Mammary epithelial cell (primary cell): ENCODE measurements around the gene PKD2L2.

Experiments used
- EZH2 ChIP-seq: IDR thresholded peaks from 2 replicates; pipeline ENCODE4 v1.6.1; 2012; ENCODE audit warnings: low read length, inconsistent platforms, borderline replicate concordance
- TF ChIP-seq, protein P1 (sequence below), 2 donors: IDR thresholded peaks in 1 of 2; conservative IDR thresholded peaks in 1 of 2; 2 replicates each; pipeline ENCODE4 v1.5.1; 2011 to 2012; ENCODE audit warnings: inconsistent platforms in 2 of 2, low read length in 2 of 2, mild to moderate bottlenecking in 2 of 2, control low read depth in 1 of 2, low read depth in 1 of 2; ENCODE audit not compliant: insufficient read depth in 1 of 2; ENCODE audit errors: extremely low read depth in 1 of 2

DNA sequence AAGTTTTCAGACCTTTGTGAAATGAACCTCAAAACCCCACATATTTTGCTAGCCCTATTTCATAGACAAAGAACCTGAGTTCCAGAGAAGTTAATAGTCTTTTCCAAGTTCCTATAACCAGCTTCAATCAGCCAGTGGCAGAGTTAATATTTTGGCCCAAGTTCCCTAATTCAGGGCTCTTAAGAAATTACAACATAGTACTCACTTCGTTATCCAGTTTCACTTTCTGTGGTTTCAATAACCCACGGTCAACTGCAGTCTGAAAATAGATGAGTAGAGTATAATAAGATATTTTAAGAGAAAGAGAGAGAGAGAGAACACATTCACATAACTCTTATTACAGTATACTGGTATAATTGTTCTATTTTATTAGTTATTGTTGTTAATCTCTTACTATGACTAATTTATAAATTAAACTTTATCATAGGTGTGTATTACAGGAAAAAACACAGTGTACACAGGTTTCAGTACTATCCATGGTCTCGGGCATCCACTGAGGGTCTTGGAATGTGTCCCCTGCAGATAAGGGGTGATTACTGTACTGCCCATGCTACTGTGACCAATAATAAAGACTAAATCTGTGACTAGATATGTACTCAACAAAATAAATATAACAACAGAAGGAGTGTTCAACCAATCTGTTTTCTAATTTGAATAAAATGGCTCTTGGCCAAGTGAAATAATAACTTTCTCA, 30.9 kb upstream of the PKD2L2 start:
- TF ChIP-seq, protein P1, sequence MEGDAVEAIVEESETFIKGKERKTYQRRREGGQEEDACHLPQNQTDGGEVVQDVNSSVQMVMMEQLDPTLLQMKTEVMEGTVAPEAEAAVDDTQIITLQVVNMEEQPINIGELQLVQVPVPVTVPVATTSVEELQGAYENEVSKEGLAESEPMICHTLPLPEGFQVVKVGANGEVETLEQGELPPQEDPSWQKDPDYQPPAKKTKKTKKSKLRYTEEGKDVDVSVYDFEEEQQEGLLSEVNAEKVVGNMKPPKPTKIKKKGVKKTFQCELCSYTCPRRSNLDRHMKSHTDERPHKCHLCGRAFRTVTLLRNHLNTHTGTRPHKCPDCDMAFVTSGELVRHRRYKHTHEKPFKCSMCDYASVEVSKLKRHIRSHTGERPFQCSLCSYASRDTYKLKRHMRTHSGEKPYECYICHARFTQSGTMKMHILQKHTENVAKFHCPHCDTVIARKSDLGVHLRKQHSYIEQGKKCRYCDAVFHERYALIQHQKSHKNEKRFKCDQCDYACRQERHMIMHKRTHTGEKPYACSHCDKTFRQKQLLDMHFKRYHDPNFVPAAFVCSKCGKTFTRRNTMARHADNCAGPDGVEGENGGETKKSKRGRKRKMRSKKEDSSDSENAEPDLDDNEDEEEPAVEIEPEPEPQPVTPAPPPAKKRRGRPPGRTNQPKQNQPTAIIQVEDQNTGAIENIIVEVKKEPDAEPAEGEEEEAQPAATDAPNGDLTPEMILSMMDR (conservative IDR thresholded peaks at IDR 0.05 in 1 of 2, IDR thresholded peaks at IDR 0.05 in 1 of 2; ENCODE audit: extremely low read depth in 1 of 2, insufficient read depth in 1 of 2, low read depth in 1 of 2, low read length in 2 of 2): no peak
- no peak for TF ChIP-seq EZH2
